Esophagus squamous epithelium (tissue), 5 donors: ENCODE results near the gene LMNA. TPM values are rescaled to one million over a fixed set of nuclear protein-coding genes. Genes with fewer than 3 reads are reported as not detected.

Source experiments
- DNase-seq: peaks from one replicate; lab custom pipeline; 2025; lab: John Stamatoyannopoulos, UW
- H3K27ac ChIP-seq, 4 donors: fragments of 200-600 bp; sonication (generic); one replicate each; pipeline ENCODE4 v1.5.1; 2016 to 2019; ENCODE audit warnings: mild to moderate bottlenecking in 1 of 4
- H3K27me3 ChIP-seq, 4 donors: fragments of 200-600 bp; sonication (generic); 1 replicate in 3 of 4; 2 replicates in 1 of 4; pipeline versions ENCODE4 v1.5.1 to v1.6.0; 2017 to 2021; ENCODE audit warnings: antibody characterized with exemption in 1 of 4
- H3K36me3 ChIP-seq, 3 donors: fragments of 200-600 bp; sonication (generic); one replicate each; pipeline ENCODE4 v1.5.1; 2016 to 2019
- H3K4me1 ChIP-seq, 3 donors: fragments of 200-600 bp; sonication (generic); one replicate each; pipeline ENCODE4 v1.5.1; 2017 to 2019
- H3K4me3 ChIP-seq, 4 donors: fragments of 200-600 bp; sonication (generic); 1 replicate in 3 of 4; 2 replicates in 1 of 4; pipeline ENCODE4 v1.5.1; 2016 to 2019; ENCODE audit warnings: mild to moderate bottlenecking in 2 of 4, moderate library complexity in 1 of 4
- H3K9me3 ChIP-seq, 3 donors: fragments of 200-600 bp; sonication (generic); one replicate each; pipeline ENCODE4 v1.5.1; 2016 to 2019
- POLR2A ChIP-seq, 4 donors: fragments of 450-650 bp; IDR thresholded peaks; one replicate each; pipeline ENCODE4 v1.6.1; 2017; ENCODE audit warnings: antibody characterized with exemption in 4 of 4, mild to moderate bottlenecking in 4 of 4, moderate library complexity in 3 of 4
- WGBS, 2 donors: methylation state at CpG; one replicate each; pipeline ENCODE4 v1.1.5; 2018; 5-methylcytosine and 5-hydroxymethylcytosine counted together
- intact Hi-C: fragments of 100-400 bp; cut with DNase I; formaldehyde crosslinking; loops from one replicate; pipeline ENCODE4 v1.15.0; 2022
- total RNA-seq, 4 donors: library from RNA; depleted of rRNA; stranded (reverse); fragments of >200 nt; gene quantifications; one replicate each; pipeline ENCODE4 v1.1.0, GENCODE V29; 2016
- TF ChIP-seq, protein P1 (sequence below), 6 experiments: fragments of 450-650 bp in 4 of 6; fragments of 200-600 bp in 2 of 6; sonication (generic) in 2 of 6; IDR thresholded peaks; one replicate each; pipeline ENCODE4 v1.5.1; 2016 to 2019; ENCODE audit warnings: antibody characterized with exemption in 6 of 6, mild to moderate bottlenecking in 4 of 6, moderate library complexity in 4 of 6
- donor health status: DM: yes; HTN: yes; CAD: no.

Gene LMNA
- total RNA-seq: 100 to 1,000 TPM; 322 to 480 (median 403) TPM

DNA sequence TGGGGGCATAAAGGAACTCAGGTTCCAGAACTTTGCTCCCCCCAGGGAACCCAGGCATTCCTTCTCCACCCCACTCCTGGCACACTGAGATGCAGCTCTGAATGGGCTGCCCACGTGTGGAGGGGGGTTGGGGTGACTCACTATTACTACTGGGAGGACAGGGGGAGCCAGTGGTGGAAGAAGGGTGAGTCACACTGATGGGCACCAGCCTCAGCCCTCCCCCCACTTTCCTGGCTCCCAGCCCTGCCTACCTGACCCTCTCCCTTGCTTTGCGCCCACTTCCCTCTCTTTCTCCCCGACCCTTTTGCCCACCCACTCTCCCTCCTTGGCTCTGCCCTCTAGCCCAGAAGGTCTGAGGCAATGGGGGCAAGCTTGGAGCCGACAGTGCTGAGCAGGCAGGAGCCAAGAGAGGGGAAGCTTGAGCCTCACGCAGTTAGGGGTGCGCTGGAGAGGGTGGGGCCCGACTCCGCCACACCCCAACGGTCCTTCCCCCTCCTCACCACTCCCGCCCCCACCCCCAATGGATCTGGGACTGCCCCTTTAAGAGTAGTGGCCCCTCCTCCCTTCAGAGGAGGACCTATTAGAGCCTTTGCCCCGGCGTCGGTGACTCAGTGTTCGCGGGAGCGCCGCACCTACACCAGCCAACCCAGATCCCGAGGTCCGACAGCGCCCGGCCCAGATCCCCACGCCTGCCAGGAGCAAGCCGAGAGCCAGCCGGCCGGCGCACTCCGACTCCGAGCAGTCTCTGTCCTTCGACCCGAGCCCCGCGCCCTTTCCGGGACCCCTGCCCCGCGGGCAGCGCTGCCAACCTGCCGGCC lies at the start of gene LMNA:
LMNA (plus strand) TSS at position 611 of the 818 bp plus-strand sequence. CDS start 208 bp downstream, outside the sequence.
- H3K36me3 ChIP-seq: no peaks in the 10 kb centered on the region
- H3K27me3 ChIP-seq: no peaks in the 10 kb centered on the region
- WGBS, 2 donors: 0% methylated on average over 3 to 9 of the region's 37 CpGs
- peak within 1 kb of the TSS; percentile 96 to 99 (median 98) for H3K27ac ChIP-seq
- TF ChIP-seq, protein P1, sequence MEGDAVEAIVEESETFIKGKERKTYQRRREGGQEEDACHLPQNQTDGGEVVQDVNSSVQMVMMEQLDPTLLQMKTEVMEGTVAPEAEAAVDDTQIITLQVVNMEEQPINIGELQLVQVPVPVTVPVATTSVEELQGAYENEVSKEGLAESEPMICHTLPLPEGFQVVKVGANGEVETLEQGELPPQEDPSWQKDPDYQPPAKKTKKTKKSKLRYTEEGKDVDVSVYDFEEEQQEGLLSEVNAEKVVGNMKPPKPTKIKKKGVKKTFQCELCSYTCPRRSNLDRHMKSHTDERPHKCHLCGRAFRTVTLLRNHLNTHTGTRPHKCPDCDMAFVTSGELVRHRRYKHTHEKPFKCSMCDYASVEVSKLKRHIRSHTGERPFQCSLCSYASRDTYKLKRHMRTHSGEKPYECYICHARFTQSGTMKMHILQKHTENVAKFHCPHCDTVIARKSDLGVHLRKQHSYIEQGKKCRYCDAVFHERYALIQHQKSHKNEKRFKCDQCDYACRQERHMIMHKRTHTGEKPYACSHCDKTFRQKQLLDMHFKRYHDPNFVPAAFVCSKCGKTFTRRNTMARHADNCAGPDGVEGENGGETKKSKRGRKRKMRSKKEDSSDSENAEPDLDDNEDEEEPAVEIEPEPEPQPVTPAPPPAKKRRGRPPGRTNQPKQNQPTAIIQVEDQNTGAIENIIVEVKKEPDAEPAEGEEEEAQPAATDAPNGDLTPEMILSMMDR (IDR thresholded peaks at IDR 0.05): no peak
- peak in 3 of 4 donors; percentile 88 to 99 (median 98) for TF ChIP-seq POLR2A (IDR thresholded peaks at IDR 0.05)
- peak within 1 kb of the TSS; percentile 91 to 93 (median 92) for H3K4me3 ChIP-seq
- intact Hi-C loops: no loop called here
- no peaks in the 10 kb centered on the region for H3K9me3 ChIP-seq
- H3K4me1 ChIP-seq: peaks cover 36 to 72% (median 51%) of the 10 kb centered on the region in 3 donors
- peak; percentile 52 for DNase-seq

DNA sequence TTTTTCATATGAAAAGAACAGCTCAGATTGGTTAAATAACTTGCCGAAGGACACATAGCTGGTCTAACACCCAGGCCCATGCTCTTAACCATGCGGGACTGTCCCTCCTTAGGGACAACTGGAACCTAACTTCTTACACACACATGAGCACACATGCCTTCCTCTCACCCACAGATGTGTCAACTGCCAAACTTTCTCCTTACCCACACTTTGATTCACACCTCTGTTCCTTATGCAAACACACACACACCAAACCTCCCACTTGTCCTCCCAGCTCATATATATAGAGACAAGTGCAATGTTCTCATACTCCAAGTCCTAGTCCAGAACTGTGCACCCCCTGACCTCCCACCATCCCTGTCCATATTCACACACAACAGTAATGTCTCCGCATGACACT lies 49.3 kb upstream of the LMNA start:
- 83 to 84% methylated on average over 3 of the region's 3 CpGs for WGBS, 2 donors
- no peaks in the 10 kb centered on the region for H3K9me3 ChIP-seq
- DNase-seq: no peak

DNA sequence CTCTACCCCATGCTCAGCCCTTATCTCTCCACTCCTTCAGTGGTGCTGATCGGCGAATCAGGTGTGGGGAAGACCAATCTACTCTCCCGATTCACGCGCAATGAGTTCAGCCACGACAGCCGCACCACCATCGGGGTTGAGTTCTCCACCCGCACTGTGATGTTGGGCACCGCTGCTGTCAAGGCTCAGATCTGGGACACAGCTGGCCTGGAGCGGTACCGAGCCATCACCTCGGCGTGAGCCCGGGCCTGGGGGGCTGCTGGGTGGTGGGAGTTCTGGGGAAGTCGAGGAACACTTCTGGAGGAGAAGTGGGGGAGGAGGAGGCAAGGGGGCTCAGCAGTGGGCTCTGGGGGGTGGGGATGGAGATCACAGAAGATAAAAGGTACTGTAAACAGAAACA lies 48.6 kb upstream of the LMNA start:
- peaks cover 0 to 36% (median 0%) of the 10 kb centered on the region in 3 donors for H3K4me1 ChIP-seq
- no peak for DNase-seq
- no peaks in the 10 kb centered on the region for H3K9me3 ChIP-seq
- intact Hi-C loops: no loop called here
- no peak overlapping the region for H3K4me3 ChIP-seq
- peaks cover 0 to 67% (median 0%) of the 10 kb centered on the region in 3 donors for H3K36me3 ChIP-seq
- TF ChIP-seq POLR2A (IDR thresholded peaks at IDR 0.05): no peak
- TF ChIP-seq, protein P1 (IDR thresholded peaks at IDR 0.05): no peak
- peaks cover 0 to 7% (median 0%) of the 10 kb centered on the region in 4 donors for H3K27me3 ChIP-seq
- H3K27ac ChIP-seq: no peak overlapping the region
- WGBS, 2 donors: 79 to 82% methylated on average over 6 to 10 of the region's 16 CpGs

More for the DNA sequence above, 49.3 kb upstream of the LMNA start:
- Histone ChIP-seq H3K27me3 (peaks cover 0 to 3% (median 0%) of the 10 kb centered on the region in 4 donors), H3K27ac (no peak overlapping the region), H3K4me1 (peaks cover 0 to 41% (median 0%) of the 10 kb centered on the region in 3 donors), H3K4me3 (no peak overlapping the region), H3K36me3 (peaks cover 0 to 60% (median 0%) of the 10 kb centered on the region in 3 donors)
- no peak for TF ChIP-seq POLR2A (IDR thresholded peaks at IDR 0.05)
- TF ChIP-seq, protein P1 (IDR thresholded peaks at IDR 0.05): no peak
- intact Hi-C loops: no loop called here

DNA sequence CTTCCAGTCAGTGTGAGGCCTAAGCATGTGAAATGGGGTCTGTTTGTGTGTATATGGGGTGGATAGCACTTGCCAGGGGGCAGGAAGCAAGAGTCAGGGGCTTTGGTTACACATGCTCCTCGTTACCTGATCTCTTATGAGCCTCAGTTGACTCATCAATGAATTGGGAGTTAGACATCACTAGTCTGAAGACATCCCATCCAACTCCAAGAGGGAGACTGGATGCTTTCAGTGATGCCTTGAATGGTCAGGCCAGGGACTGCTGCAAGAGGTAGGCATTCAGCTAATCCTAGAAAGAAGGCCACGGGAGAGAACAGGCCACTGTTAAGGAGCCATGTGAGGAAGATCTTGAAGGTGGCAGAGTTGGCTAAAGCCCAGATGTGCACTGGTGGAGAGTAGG lies 47.2 kb upstream of the LMNA start:
- peaks cover 0 to 81% (median 0%) of the 10 kb centered on the region in 3 donors for H3K36me3 ChIP-seq
- H3K27me3 ChIP-seq: peaks cover 0 to 7% (median 0%) of the 10 kb centered on the region in 4 donors
- intact Hi-C loops: no loop called here
- no peaks in the 10 kb centered on the region for H3K9me3 ChIP-seq
- WGBS, 2 donors: 77 to 80% methylated on average over 2 of the region's 2 CpGs
- H3K4me1 ChIP-seq: peaks cover 0 to 31% (median 0%) of the 10 kb centered on the region in 3 donors
- TF ChIP-seq, protein P1 (IDR thresholded peaks at IDR 0.05): no peak
- no peak for TF ChIP-seq POLR2A (IDR thresholded peaks at IDR 0.05)
- no peak overlapping the region for H3K27ac ChIP-seq
- DNase-seq: no peak
- no peak overlapping the region for H3K4me3 ChIP-seq
